MCF 10A (cell line): ENCODE measurements around the gene EVA1A. TPM values are rescaled to one million over a fixed set of nuclear protein-coding genes. Genes with fewer than 3 reads are reported as not detected.

ENCODE experiments used
- BruUV-seq: library from RNA; stranded (reverse); fragments of 400-500 nt; replicated peaks from 2 replicates; lab custom pipeline; 2021; lab: Mats Ljungman, UMichigan
- CTCF ChIA-PET: fragments of 300-600 bp; sonication (Branson Sonifier 250); formaldehyde crosslinking; extraction: SDS; loops from one replicate; lab custom pipeline; 2021; ENCODE audit warnings: antibody characterized with exemption, inconsistent platforms; lab: Yijun Ruan, JAX
- POLR2A ChIA-PET: fragments of 300-600, 350-650 bp; sonication (Branson Sonifier 250); formaldehyde crosslinking; extraction: SDS; loops from one replicate; lab custom pipeline; 2020; ENCODE audit warnings: antibody characterized with exemption, inconsistent platforms; lab: Yijun Ruan, JAX
- DNase-seq: peaks from one replicate; pipeline ENCODE4 v3.0.0-alpha.2; 2018; ENCODE audit not compliant: unreplicated experiment
- H3K27ac Mint-ChIP-seq: one replicate; pipeline ENCODE4 v1.8.0; 2022; ENCODE audit warnings: mild to moderate bottlenecking, low read depth, mixed read lengths; ENCODE audit not compliant: unreplicated experiment
- H3K27me3 Mint-ChIP-seq: one replicate; pipeline ENCODE4 v1.8.0; 2022; ENCODE audit warnings: mixed read lengths; ENCODE audit not compliant: insufficient read depth, unreplicated experiment
- H3K36me3 Mint-ChIP-seq: one replicate; pipeline ENCODE4 v1.8.0; 2022; ENCODE audit warnings: mild to moderate bottlenecking, moderate library complexity, mixed read lengths; ENCODE audit not compliant: insufficient read depth, unreplicated experiment
- H3K4me1 Mint-ChIP-seq: one replicate; pipeline ENCODE4 v1.8.0; 2022; ENCODE audit warnings: mixed read lengths; ENCODE audit not compliant: insufficient read depth, unreplicated experiment
- H3K4me3 Mint-ChIP-seq: one replicate; pipeline ENCODE4 v1.8.0; 2022; ENCODE audit warnings: mild to moderate bottlenecking, moderate library complexity, mixed read lengths; ENCODE audit not compliant: unreplicated experiment
- H3K9me3 Mint-ChIP-seq: one replicate; pipeline ENCODE4 v1.8.0; 2022; ENCODE audit warnings: mixed read lengths; ENCODE audit not compliant: unreplicated experiment
- CTCF ChIP-seq: fragments of 200-600 bp; IDR thresholded peaks from one replicate; pipeline ENCODE4 v1.8.0; 2022; ENCODE audit warnings: antibody characterized with exemption, mild to moderate bottlenecking; ENCODE audit not compliant: unreplicated experiment
- intact Hi-C: fragments of 100-400 bp; cut with micrococcal nuclease; formaldehyde crosslinking; loops from 2 replicates; pipeline ENCODE4 v1.14.1; 2022
- total RNA-seq: library from RNA; stranded (reverse); gene quantifications from 2 replicates; pipeline ENCODE4 v1.2.3, GENCODE V29; 2022

The EVA1A gene
- total RNA-seq, 1 experiment from 2014 or later: 14.4 TPM

- intact Hi-C loops: no loop called here
- BruUV-seq: no TSS peak
- no peak for TF ChIP-seq CTCF
- H3K4me1 Mint-ChIP-seq: peaks cover 20% of the 10 kb centered on the region
- peaks cover 6% of the 10 kb centered on the region for H3K36me3 Mint-ChIP-seq
- DNase-seq: no peak
- no peak overlapping the region for H3K27ac Mint-ChIP-seq
- ChIA-PET CTCF (interaction anchor here (0.6 to 3.3 kb wide), 6 partner anchors 11 to 91 kb away, joined by 3 to 25 read pairs (median 8); no protein-coding TSS in a partner anchor), POLR2A (interaction anchor here (0.6 to 0.7 kb wide), 2 partner anchors 47 to 52 kb away, joined by 3 read pairs; no protein-coding TSS in a partner anchor)
- no peaks in the 10 kb centered on the region for H3K9me3 Mint-ChIP-seq
- no peaks in the 10 kb centered on the region for H3K27me3 Mint-ChIP-seq
- no peak overlapping the region for H3K4me3 Mint-ChIP-seq
These were observed 3.9 kb downstream of the EVA1A start for GRCh38 chr2:75556679-75557366.

- ChIA-PET CTCF (interaction anchor here (0.6 to 3.3 kb wide), 13 partner anchors 8 to 90 kb away, joined by 3 to 25 read pairs (median 3); no protein-coding TSS in a partner anchor), POLR2A (interaction anchor here (1.0 to 1.2 kb wide), 2 partner anchors 26 to 50 kb away, joined by 3 read pairs; no protein-coding TSS in a partner anchor)
- no peak overlapping the region for H3K4me3 Mint-ChIP-seq
- no peaks in the 10 kb centered on the region for H3K9me3 Mint-ChIP-seq
- TF ChIP-seq CTCF: no peak
- H3K27me3 Mint-ChIP-seq: no peaks in the 10 kb centered on the region
- no peak for DNase-seq
- H3K36me3 Mint-ChIP-seq: peaks cover 6% of the 10 kb centered on the region
- H3K4me1 Mint-ChIP-seq: peaks cover 13% of the 10 kb centered on the region
- no TSS peak for BruUV-seq
- intact Hi-C loops: no loop called here
- no peak overlapping the region for H3K27ac Mint-ChIP-seq
These were observed 5.0 kb downstream of the EVA1A start for GRCh38 chr2:75555701-75556100.

- CTCF ChIA-PET: interaction anchor here (3.3 kb wide), 1 partner anchor 56 kb away, joined by 25 read pairs; no protein-coding TSS in a partner anchor
- no peak overlapping the region for H3K27ac Mint-ChIP-seq
- no TSS peak for BruUV-seq
- H3K4me1 Mint-ChIP-seq: peaks cover 1% of the 10 kb centered on the region
- DNase-seq: no peak
- no peak overlapping the region for H3K4me3 Mint-ChIP-seq
- TF ChIP-seq CTCF: no peak
- POLR2A ChIA-PET: interaction anchor here (0.8 kb wide), 1 partner anchor 419 kb away, joined by 3 read pairs; no protein-coding TSS in a partner anchor
- H3K36me3 Mint-ChIP-seq: peaks cover 6% of the 10 kb centered on the region
- intact Hi-C loops: no loop called here
- no peaks in the 10 kb centered on the region for H3K9me3 Mint-ChIP-seq
- H3K27me3 Mint-ChIP-seq: no peaks in the 10 kb centered on the region
These were observed 6.7 kb downstream of the EVA1A start for GRCh38 chr2:75553935-75554531.

- no TSS peak for BruUV-seq
- intact Hi-C loops: no loop called here
- no peak for DNase-seq
- Mint-ChIP-seq H3K4me1 (peaks cover 13% of the 10 kb centered on the region), H3K27ac (no peak overlapping the region), H3K4me3 (no peak overlapping the region), H3K27me3 (no peaks in the 10 kb centered on the region), H3K36me3 (no peaks in the 10 kb centered on the region), H3K9me3 (no peaks in the 10 kb centered on the region)
- ChIA-PET CTCF (interaction anchor here (0.6 to 2.2 kb wide), 6 partner anchors 8 to 87 kb away, joined by 3 to 10 read pairs (median 6); no protein-coding TSS in a partner anchor), POLR2A (no interaction called here)
- no peak for TF ChIP-seq CTCF
These were observed 8.5 kb downstream of the EVA1A start for GRCh38 chr2:75552222-75552621.
